Measurements from ENCODE around the gene PDGFA. TPM values are rescaled to one million over a fixed set of nuclear protein-coding genes. Genes with fewer than 3 reads are reported as not detected.

PDGFA gene
- total and polyA plus RNA-seq, 12 donors, result 2.9 to 28.6 (median 13.6) TPM

DNA sequence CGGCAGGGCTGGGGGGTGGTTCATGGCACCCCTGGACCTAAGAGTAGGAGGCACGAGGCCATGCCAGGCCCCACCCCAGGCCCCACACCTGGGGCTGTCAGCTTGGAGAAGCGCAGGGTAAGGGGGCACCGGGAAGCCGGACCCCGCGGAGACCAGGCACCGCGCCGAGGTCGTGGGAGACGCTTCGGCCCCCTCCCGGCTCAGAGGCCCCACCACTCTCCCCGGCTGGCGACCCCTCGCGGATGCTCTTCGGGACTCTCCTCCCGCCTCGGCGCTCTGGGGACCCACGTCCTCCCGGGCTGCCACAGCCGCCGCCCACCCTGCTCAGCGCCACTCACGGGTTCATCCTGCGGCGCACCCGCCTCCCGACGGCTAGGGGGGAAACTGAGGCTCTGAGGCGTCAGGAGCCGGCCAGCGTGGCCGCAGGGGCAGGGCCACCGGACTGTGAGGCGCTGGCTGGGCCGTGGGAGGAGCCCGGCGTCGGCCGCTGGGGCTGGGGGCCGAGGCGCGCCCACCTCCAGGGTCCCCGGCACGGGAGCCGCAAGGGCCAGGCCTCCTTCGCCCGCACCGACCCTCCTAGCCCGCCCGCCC is 25.9 kb downstream of the PDGFA start:
- intact Hi-C loops (cut with DNase I), result no loop called here
- 84 to 92% (median 87%) methylated on average over 2 to 55 of the region's 55 CpGs for WGBS, 4 donors

DNA sequence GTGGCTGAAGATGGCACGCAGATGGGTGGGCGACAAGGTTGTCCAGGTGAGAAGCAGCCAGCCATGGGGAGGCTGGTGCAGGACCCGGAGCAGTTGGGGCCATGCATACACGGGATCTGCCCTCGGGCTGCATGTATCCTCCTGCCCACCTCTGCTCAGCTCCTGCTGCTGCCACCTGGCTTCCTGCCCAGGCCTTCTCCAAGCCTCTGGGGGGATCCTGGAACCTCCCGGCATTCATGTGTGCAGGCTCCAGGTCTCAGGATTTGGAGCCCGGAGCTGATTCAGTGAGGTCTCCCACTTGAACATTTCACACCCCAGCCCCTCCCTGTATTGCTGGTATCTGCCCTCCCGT is 27.0 kb downstream of the PDGFA start:
- intact Hi-C loops (cut with DNase I), result no loop called here
- Histone ChIP-seq H3K9me3 (replicated peaks in 1 of 3) (no peaks in the 10 kb centered on the region), H3K27me3 (no peaks in the 10 kb centered on the region), H3K4me3 (no peak overlapping the region), H3K36me3 (replicated peaks in 1 of 2) (no peaks in the 10 kb centered on the region), H3K4me1 (replicated peaks in 1 of 2) (no peaks in the 10 kb centered on the region), H3K27ac (no peak overlapping the region)
- no peak for DNase-seq
- TF ChIP-seq POLR2A (IDR thresholded peaks at IDR 0.05), result no peak
- TF ChIP-seq, protein P1, sequence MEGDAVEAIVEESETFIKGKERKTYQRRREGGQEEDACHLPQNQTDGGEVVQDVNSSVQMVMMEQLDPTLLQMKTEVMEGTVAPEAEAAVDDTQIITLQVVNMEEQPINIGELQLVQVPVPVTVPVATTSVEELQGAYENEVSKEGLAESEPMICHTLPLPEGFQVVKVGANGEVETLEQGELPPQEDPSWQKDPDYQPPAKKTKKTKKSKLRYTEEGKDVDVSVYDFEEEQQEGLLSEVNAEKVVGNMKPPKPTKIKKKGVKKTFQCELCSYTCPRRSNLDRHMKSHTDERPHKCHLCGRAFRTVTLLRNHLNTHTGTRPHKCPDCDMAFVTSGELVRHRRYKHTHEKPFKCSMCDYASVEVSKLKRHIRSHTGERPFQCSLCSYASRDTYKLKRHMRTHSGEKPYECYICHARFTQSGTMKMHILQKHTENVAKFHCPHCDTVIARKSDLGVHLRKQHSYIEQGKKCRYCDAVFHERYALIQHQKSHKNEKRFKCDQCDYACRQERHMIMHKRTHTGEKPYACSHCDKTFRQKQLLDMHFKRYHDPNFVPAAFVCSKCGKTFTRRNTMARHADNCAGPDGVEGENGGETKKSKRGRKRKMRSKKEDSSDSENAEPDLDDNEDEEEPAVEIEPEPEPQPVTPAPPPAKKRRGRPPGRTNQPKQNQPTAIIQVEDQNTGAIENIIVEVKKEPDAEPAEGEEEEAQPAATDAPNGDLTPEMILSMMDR (IDR thresholded peaks at IDR 0.05), result no peak
- WGBS, 4 donors, result 73 to 91% (median 87%) methylated on average over 5 to 8 of the region's 8 CpGs

More for the DNA sequence above, 25.9 kb downstream of the PDGFA start:
- Histone ChIP-seq H3K27me3 (no peaks in the 10 kb centered on the region), H3K4me1 (replicated peaks in 1 of 2) (no peaks in the 10 kb centered on the region), H3K27ac (no peak overlapping the region), H3K36me3 (replicated peaks in 1 of 2) (no peaks in the 10 kb centered on the region), H3K9me3 (replicated peaks in 1 of 3) (no peaks in the 10 kb centered on the region), H3K4me3 (no peak overlapping the region)
- TF ChIP-seq, protein P1 (IDR thresholded peaks at IDR 0.05), result no peak
- DNase-seq, result no peak

DNA sequence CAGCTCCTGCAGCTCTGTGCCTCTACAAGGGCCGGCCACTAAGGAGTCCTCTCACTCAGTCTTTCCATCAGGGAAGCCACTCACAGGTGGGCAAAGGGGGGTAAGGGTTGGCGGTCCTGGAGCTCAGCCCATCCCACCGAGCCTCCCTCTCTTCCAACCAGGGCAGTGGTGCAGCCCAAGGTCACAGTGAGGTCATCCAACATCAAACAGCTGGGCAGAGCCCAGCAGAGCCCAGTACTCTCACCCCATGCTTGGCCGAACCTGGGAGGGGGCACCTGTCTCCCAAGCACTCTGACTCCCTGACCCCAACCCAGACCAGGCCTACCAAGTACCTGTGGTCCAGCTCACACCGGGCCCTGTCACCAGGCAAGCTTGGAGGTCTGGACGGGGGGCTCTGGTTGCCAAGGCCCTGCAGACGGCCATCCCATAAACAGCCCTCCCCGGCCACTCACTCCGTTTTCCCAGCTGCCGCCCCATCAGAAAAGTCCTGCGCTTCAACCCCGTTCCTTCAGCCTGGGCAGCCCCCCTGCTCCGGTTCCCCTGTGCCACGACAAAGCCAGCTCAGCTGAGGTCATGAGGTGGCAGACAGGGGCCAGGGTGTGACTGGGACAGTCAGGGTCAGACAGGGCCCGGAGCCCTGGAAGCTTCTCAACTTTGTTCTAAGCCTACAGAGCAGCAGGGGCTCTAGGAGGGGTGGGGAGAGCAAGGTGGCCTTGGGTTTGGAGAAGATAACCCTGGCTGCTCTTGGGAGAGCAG is 27.5 kb downstream of the PDGFA start:
- TF ChIP-seq POLR2A (IDR thresholded peaks at IDR 0.05), result no peak
- TF ChIP-seq, protein P1 (IDR thresholded peaks at IDR 0.05), result no peak
- intact Hi-C loops (cut with DNase I), result no loop called here
- no peak overlapping the region for H3K4me3 ChIP-seq
- no peak for DNase-seq
- no peaks in the 10 kb centered on the region for H3K4me1 ChIP-seq (replicated peaks in 1 of 2)
- no peak overlapping the region for H3K27ac ChIP-seq
- no peaks in the 10 kb centered on the region for H3K36me3 ChIP-seq (replicated peaks in 1 of 2)
- no peaks in the 10 kb centered on the region for H3K9me3 ChIP-seq (replicated peaks in 1 of 3)
- 74 to 89% (median 78%) methylated on average over 10 to 15 of the region's 15 CpGs for WGBS, 4 donors
- H3K27me3 ChIP-seq, result no peaks in the 10 kb centered on the region

DNA sequence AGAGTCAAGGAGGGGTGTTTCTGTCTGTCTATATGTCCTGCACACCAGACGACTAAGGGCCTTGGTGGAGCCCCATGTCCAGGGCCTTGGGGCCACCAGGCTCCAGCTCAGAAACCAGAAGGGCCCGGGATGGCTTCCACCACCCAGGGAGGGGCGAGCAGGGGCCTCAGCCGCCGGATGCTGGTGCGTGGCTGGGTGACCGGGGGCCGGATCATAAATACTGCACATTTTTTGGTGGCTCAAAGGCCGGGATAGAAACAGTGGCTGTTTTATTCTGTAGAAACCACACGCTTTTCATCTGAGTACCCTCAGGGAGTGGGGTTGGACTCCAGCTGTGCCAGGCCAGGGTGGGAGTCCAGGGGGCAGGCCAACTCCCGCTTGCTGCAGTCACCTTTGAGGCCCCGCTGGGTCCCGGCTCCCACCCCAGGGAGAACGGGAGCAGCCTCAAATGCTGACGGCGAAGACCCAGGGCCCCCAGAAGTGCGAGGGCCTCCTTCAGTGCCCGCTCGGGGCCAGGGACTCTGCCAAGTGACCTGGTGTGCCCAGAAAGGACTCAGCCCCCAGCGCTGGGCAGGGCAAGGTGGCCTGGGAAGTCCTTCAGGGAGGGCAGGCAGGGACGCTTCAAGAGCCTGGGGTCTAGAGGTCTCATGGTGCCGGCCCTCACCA is 28.2 kb downstream of the PDGFA start:
- H3K27me3 ChIP-seq, result no peaks in the 10 kb centered on the region
- 43 to 83% (median 74%) methylated on average over 1 to 22 of the region's 22 CpGs for WGBS, 4 donors
- no peaks in the 10 kb centered on the region for H3K36me3 ChIP-seq (replicated peaks in 1 of 2)
- intact Hi-C loops (cut with DNase I), result no loop called here
- H3K4me3 ChIP-seq, result no peak overlapping the region
- no peak overlapping the region for H3K27ac ChIP-seq
- TF ChIP-seq POLR2A (IDR thresholded peaks at IDR 0.05), result no peak
- TF ChIP-seq, protein P1 (IDR thresholded peaks at IDR 0.05), result no peak
- no peaks in the 10 kb centered on the region for H3K9me3 ChIP-seq (replicated peaks in 1 of 3)
- H3K4me1 ChIP-seq (replicated peaks in 1 of 2), result no peaks in the 10 kb centered on the region
- DNase-seq, result no peak
